HEK293 (cell line): ENCODE results near the gene PARP2.
A peak's percentile ranks its signal among the peaks of the same experiment; 100 is the strongest.

ENCODE experiments used
- CTCF ChIA-PET: fragments of 350-600 bp; formaldehyde crosslinking; extraction: SDS; loops from one replicate; lab custom pipeline; 2021; ENCODE audit warnings: antibody characterized with exemption; lab: Yijun Ruan, JAX
- POLR2A ChIA-PET: fragments of 300-600 bp; formaldehyde crosslinking; extraction: SDS; loops from one replicate; lab custom pipeline; 2020; ENCODE audit warnings: antibody characterized with exemption, inconsistent platforms; lab: Yijun Ruan, JAX
- H3K27ac ChIP-seq: fragments of 200-500 bp; sonication (Bioruptor generic); 2 replicates; pipeline ENCODE4 v1.5.1; 2014; ENCODE audit warnings: low read depth, low read length, control low read depth, inconsistent platforms; ENCODE audit errors: extremely low read depth
- H3K36me3 ChIP-seq, 2 experiments: fragments of 200-500 bp in 1 of 2; sonication (Bioruptor generic) in 1 of 2; 1 replicate in 1 of 2; 2 replicates in 1 of 2; pipeline ENCODE4 v1.5.1; 2014 to 2017; ENCODE audit warnings: inconsistent platforms in 2 of 2, low read length in 2 of 2; ENCODE audit not compliant: control insufficient read depth in 2 of 2, insufficient read depth in 1 of 2
- H3K4me1 ChIP-seq: fragments of 200-500 bp; sonication (Bioruptor generic); 2 replicates; pipeline ENCODE4 v1.5.1; 2014; ENCODE audit warnings: mild to moderate bottlenecking, low read length, inconsistent platforms; ENCODE audit not compliant: control insufficient read depth, insufficient read depth
- H3K4me3 ChIP-seq: 2 replicates; pipeline ENCODE4 v1.5.1; 2011; ENCODE audit warnings: low read depth, mild to moderate bottlenecking, control low read depth, low read length, moderate library complexity
- H3K9me3 ChIP-seq: fragments of 200-500 bp; sonication (Bioruptor generic); 2 replicates; pipeline ENCODE4 v1.5.1; 2014; ENCODE audit warnings: low read depth, low read length, inconsistent platforms; ENCODE audit not compliant: control insufficient read depth, insufficient read depth
- BCL11B ChIP-seq: fragments of 450-650 bp; formaldehyde crosslinking; IDR thresholded peaks from 2 replicates; pipeline ENCODE4 v1.5.1; 2016; ENCODE audit warnings: low read depth, missing biosample characterization, missing genetic modification characterization
- HOXC10 ChIP-seq: sonication (generic); formaldehyde crosslinking; IDR thresholded peaks from 2 replicates; pipeline ENCODE4 v1.8.1; 2023; ENCODE audit warnings: mild to moderate bottlenecking, missing genetic modification reagents
- OSR2 ChIP-seq: fragments of 450-650 bp; formaldehyde crosslinking; IDR thresholded peaks from 2 replicates; pipeline ENCODE4 v1.5.1; 2016; ENCODE audit warnings: missing biosample characterization, missing genetic modification characterization
- ZNF16 ChIP-seq: fragments of 450-650 bp; formaldehyde crosslinking; IDR thresholded peaks from 2 replicates; pipeline ENCODE4 v1.5.1; 2016; ENCODE audit warnings: low read depth, missing biosample characterization, missing genetic modification characterization
- ZNF239 ChIP-seq: fragments of 450-650 bp; formaldehyde crosslinking; IDR thresholded peaks from 2 replicates; pipeline ENCODE4 v1.5.1; 2016; ENCODE audit warnings: missing biosample characterization, missing genetic modification characterization
- ZNF335 ChIP-seq: fragments of 450-650 bp; formaldehyde crosslinking; conservative IDR thresholded peaks from 2 replicates; pipeline ENCODE4 v1.5.1; 2016; ENCODE audit warnings: missing biosample characterization, missing genetic modification characterization
- ZNF529 ChIP-seq: fragments of 450-650 bp; formaldehyde crosslinking; IDR thresholded peaks from 2 replicates; pipeline ENCODE4 v1.5.1; 2017; ENCODE audit warnings: missing genetic modification characterization, missing biosample characterization; ENCODE audit not compliant: insufficient replicate concordance
- ZNF560 ChIP-seq: fragments of 450-650 bp; formaldehyde crosslinking; IDR thresholded peaks from 2 replicates; pipeline ENCODE4 v1.5.1; 2017; ENCODE audit warnings: missing biosample characterization, missing genetic modification characterization, borderline replicate concordance
- ZNF624 ChIP-seq: fragments of 450-650 bp; formaldehyde crosslinking; IDR thresholded peaks from 2 replicates; pipeline ENCODE4 v1.5.1; 2017; ENCODE audit warnings: missing biosample characterization, missing genetic modification characterization
- ZNF76 ChIP-seq: fragments of 450-650 bp; formaldehyde crosslinking; IDR thresholded peaks from 2 replicates; pipeline ENCODE4; 2016; ENCODE audit warnings: low read depth, missing biosample characterization, missing genetic modification characterization, borderline replicate concordance
- ZNF777 ChIP-seq: fragments of 450-650 bp; formaldehyde crosslinking; IDR thresholded peaks from 2 replicates; pipeline ENCODE4 v1.5.1; 2017; ENCODE audit warnings: missing biosample characterization, missing genetic modification characterization, borderline replicate concordance
- TF ChIP-seq, protein P1 (sequence below): fragments of 450-650 bp; formaldehyde crosslinking; IDR thresholded peaks from 2 replicates; pipeline ENCODE4 v1.5.1; 2017; ENCODE audit warnings: missing biosample characterization, missing genetic modification characterization
- TF ChIP-seq, protein P2 (sequence below): fragments of 450-650 bp; formaldehyde crosslinking; IDR thresholded peaks from 2 replicates; pipeline ENCODE4 v1.5.1; 2017; ENCODE audit warnings: missing biosample characterization, missing genetic modification characterization
- TF ChIP-seq, protein P3 (sequence below): fragments of 450-650 bp; formaldehyde crosslinking; IDR thresholded peaks from 2 replicates; pipeline ENCODE4 v1.5.1; 2016; ENCODE audit warnings: missing biosample characterization, missing genetic modification characterization
- TF ChIP-seq, protein P4 (sequence below): fragments of 450-650 bp; formaldehyde crosslinking; optimal IDR thresholded peaks from 2 replicates; pipeline ENCODE3; 2016; ENCODE audit warnings: missing biosample characterization, mild to moderate bottlenecking, missing genetic modification characterization
- TF ChIP-seq, protein P5 (sequence below): fragments of 450-650 bp; IDR thresholded peaks from 2 replicates; pipeline ENCODE4 v1.5.1; 2018; ENCODE audit warnings: missing biosample characterization, missing genetic modification characterization
- TF ChIP-seq, protein P6 (sequence below): fragments of 450-650 bp; formaldehyde crosslinking; IDR thresholded peaks from 2 replicates; pipeline ENCODE4 v1.5.1; 2016; ENCODE audit warnings: missing biosample characterization, missing genetic modification characterization

PARP2 gene

DNA sequence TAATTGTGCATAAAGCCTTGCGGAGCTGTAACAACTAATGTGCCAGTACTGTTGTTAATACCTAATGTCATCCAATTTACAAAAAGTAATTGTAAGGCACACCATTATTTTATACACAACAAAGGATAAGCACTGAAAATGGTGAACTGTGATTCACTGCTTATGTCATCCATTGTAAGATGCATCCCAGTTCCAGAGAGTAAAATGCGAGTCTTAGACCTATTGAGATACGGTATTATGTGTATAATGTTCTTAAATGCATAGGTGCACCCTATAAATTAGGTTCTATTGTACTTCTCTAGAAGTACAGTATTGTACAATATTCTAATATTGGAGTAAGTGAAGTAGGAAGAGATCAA lies 406 bp downstream of the PARP2 start:
- 0 out of 2 replicates have a peak, but pooled peaks cover 4% of the 10 kb centered on the region for H3K4me1 ChIP-seq
- no peaks in the 10 kb centered on the region for H3K9me3 ChIP-seq
- TF ChIP-seq, protein P1, sequence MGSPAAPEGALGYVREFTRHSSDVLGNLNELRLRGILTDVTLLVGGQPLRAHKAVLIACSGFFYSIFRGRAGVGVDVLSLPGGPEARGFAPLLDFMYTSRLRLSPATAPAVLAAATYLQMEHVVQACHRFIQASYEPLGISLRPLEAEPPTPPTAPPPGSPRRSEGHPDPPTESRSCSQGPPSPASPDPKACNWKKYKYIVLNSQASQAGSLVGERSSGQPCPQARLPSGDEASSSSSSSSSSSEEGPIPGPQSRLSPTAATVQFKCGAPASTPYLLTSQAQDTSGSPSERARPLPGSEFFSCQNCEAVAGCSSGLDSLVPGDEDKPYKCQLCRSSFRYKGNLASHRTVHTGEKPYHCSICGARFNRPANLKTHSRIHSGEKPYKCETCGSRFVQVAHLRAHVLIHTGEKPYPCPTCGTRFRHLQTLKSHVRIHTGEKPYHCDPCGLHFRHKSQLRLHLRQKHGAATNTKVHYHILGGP (tag by site-specific recombination) = no peak
- TF ChIP-seq ZNF529 (tag by site-specific recombination) (no peak), BCL11B (tag by site-specific recombination) (no peak), ZNF16 (tag by site-specific recombination) (no peak), ZNF76 (tag by site-specific recombination) (no peak), HOXC10 (no peak), OSR2 (no peak), ZNF335 (tag by site-specific recombination) (peak; percentile 11; the same call in 1 of the 2 replicates), ZNF560 (tag by site-specific recombination) (no peak), ZNF239 (tag by site-specific recombination) (no peak), ZNF777 (tag by site-specific recombination) (no peak), ZNF624 (no peak)
- TF ChIP-seq, protein P2, sequence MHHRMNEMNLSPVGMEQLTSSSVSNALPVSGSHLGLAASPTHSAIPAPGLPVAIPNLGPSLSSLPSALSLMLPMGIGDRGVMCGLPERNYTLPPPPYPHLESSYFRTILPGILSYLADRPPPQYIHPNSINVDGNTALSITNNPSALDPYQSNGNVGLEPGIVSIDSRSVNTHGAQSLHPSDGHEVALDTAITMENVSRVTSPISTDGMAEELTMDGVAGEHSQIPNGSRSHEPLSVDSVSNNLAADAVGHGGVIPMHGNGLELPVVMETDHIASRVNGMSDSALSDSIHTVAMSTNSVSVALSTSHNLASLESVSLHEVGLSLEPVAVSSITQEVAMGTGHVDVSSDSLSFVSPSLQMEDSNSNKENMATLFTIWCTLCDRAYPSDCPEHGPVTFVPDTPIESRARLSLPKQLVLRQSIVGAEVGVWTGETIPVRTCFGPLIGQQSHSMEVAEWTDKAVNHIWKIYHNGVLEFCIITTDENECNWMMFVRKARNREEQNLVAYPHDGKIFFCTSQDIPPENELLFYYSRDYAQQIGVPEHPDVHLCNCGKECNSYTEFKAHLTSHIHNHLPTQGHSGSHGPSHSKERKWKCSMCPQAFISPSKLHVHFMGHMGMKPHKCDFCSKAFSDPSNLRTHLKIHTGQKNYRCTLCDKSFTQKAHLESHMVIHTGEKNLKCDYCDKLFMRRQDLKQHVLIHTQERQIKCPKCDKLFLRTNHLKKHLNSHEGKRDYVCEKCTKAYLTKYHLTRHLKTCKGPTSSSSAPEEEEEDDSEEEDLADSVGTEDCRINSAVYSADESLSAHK (tag by site-specific recombination) = no peak
- TF ChIP-seq, protein P3, sequence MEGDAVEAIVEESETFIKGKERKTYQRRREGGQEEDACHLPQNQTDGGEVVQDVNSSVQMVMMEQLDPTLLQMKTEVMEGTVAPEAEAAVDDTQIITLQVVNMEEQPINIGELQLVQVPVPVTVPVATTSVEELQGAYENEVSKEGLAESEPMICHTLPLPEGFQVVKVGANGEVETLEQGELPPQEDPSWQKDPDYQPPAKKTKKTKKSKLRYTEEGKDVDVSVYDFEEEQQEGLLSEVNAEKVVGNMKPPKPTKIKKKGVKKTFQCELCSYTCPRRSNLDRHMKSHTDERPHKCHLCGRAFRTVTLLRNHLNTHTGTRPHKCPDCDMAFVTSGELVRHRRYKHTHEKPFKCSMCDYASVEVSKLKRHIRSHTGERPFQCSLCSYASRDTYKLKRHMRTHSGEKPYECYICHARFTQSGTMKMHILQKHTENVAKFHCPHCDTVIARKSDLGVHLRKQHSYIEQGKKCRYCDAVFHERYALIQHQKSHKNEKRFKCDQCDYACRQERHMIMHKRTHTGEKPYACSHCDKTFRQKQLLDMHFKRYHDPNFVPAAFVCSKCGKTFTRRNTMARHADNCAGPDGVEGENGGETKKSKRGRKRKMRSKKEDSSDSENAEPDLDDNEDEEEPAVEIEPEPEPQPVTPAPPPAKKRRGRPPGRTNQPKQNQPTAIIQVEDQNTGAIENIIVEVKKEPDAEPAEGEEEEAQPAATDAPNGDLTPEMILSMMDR = 0 out of 2 replicates have a peak, but pooled peaks have one; percentile 3
- TF ChIP-seq, protein P4, sequence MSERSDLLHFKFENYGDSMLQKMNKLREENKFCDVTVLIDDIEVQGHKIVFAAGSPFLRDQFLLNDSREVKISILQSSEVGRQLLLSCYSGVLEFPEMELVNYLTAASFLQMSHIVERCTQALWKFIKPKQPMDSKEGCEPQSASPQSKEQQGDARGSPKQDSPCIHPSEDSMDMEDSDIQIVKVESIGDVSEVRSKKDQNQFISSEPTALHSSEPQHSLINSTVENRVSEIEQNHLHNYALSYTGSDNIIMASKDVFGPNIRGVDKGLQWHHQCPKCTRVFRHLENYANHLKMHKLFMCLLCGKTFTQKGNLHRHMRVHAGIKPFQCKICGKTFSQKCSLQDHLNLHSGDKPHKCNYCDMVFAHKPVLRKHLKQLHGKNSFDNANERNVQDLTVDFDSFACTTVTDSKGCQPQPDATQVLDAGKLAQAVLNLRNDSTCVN (tag by site-specific recombination) = no peak
- TF ChIP-seq, protein P5, sequence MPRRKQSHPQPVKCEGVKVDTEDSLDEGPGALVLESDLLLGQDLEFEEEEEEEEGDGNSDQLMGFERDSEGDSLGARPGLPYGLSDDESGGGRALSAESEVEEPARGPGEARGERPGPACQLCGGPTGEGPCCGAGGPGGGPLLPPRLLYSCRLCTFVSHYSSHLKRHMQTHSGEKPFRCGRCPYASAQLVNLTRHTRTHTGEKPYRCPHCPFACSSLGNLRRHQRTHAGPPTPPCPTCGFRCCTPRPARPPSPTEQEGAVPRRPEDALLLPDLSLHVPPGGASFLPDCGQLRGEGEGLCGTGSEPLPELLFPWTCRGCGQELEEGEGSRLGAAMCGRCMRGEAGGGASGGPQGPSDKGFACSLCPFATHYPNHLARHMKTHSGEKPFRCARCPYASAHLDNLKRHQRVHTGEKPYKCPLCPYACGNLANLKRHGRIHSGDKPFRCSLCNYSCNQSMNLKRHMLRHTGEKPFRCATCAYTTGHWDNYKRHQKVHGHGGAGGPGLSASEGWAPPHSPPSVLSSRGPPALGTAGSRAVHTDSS (tag by site-specific recombination) = no peak
- TF ChIP-seq, protein P6, sequence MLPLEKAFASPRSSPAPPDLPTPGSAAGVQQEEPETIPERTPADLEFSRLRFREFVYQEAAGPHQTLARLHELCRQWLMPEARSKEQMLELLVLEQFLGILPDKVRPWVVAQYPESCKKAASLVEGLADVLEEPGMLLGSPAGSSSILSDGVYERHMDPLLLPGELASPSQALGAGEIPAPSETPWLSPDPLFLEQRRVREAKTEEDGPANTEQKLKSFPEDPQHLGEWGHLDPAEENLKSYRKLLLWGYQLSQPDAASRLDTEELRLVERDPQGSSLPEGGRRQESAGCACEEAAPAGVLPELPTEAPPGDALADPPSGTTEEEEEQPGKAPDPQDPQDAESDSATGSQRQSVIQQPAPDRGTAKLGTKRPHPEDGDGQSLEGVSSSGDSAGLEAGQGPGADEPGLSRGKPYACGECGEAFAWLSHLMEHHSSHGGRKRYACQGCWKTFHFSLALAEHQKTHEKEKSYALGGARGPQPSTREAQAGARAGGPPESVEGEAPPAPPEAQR = no peak
- ChIA-PET CTCF (interaction anchor here (0.7 to 6.4 kb wide), 3 partner anchors 16 to 72 kb away, joined by 5 to 67 read pairs (median 5); no protein-coding TSS in a partner anchor), POLR2A (interaction anchor here (0.5 to 3.4 kb wide), 21 partner anchors 9 to 341 kb away, joined by 3 to 57 read pairs (median 7); partner anchors contain the start of genes APEX1, CCNB1IP1, OSGEP and PIP4P1)
- peak overlapping the region; percentile 70; the same call in 1 of the 2 replicates for H3K27ac ChIP-seq
- H3K36me3 ChIP-seq = peaks cover 34 to 38% of the 10 kb centered on the region in 2 experiments
- H3K4me3 ChIP-seq = peak overlapping the region; percentile 89
